Uterus (tissue), 4 donors: Measurements from ENCODE around the gene ASCC1. TPM values are rescaled to one million over a fixed set of nuclear protein-coding genes. Genes with fewer than 3 reads are reported as not detected.

Experiments
- DNase-seq, 2 donors: peaks; one replicate each; pipeline ENCODE4 v3.0.0-alpha.2; 2019 to 2020
- H3K27ac ChIP-seq, 2 donors: fragments of 200-600 bp; sonication (generic); 1 replicate in 1 of 2; 2 replicates in 1 of 2; pipeline ENCODE4 v1.5.1; 2016 to 2018
- H3K27me3 ChIP-seq, 2 donors: fragments of 200-600 bp; sonication (generic); one replicate each; pipeline ENCODE4 v1.5.1; 2018 to 2019; ENCODE audit warnings: control low read depth in 1 of 2
- H3K36me3 ChIP-seq, 2 donors: fragments of 200-600 bp; sonication (generic); one replicate each; pipeline ENCODE4 v1.5.1; 2019; ENCODE audit warnings: control low read depth in 1 of 2
- H3K4me1 ChIP-seq, 2 donors: fragments of 200-600 bp; sonication (generic); one replicate each; pipeline ENCODE4 v1.5.1; 2018 to 2019; ENCODE audit warnings: control low read depth in 1 of 2
- H3K4me3 ChIP-seq, 2 donors: fragments of 200-600 bp; sonication (generic); 1 replicate in 1 of 2; 2 replicates in 1 of 2; pipeline ENCODE4 v1.5.1; 2018 to 2019; ENCODE audit warnings: mild to moderate bottlenecking in 1 of 2
- H3K9me3 ChIP-seq, 2 donors: fragments of 200-600 bp; sonication (generic); one replicate each; pipeline ENCODE4 v1.5.1; 2019; ENCODE audit warnings: control low read depth in 1 of 2
- POLR2A ChIP-seq, 2 donors: fragments of 450-650 bp; IDR thresholded peaks; one replicate each; pipeline ENCODE4 v1.6.1; 2016; ENCODE audit warnings: antibody characterized with exemption in 2 of 2, mild to moderate bottlenecking in 1 of 2, moderate library complexity in 1 of 2
- intact Hi-C: fragments of 100-400 bp; cut with DNase I; formaldehyde crosslinking; loops from one replicate; pipeline ENCODE4 v1.15.1; 2023; ENCODE audit warnings: low total_unique reads
- total RNA-seq, 4 donors: library from RNA; depleted of rRNA in 3 of 4; stranded (reverse); fragments of >200 nt in 3 of 4; gene quantifications; one replicate each; pipeline versions ENCODE4 v1.1.0 to v1.2.4, GENCODE V29; 2014 to 2023
- TF ChIP-seq, protein P1 (sequence below), 4 experiments: fragments of 200-600 bp in 2 of 4; fragments of 450-650 bp in 2 of 4; sonication (generic) in 2 of 4; IDR thresholded peaks; one replicate each; pipeline ENCODE4 v1.5.1; 2016 to 2019; ENCODE audit warnings: antibody characterized with exemption in 4 of 4, mild to moderate bottlenecking in 2 of 4, moderate library complexity in 1 of 4
- donor health status: DM: yes; HTN: yes; CAD: no.

Gene ASCC1
- total RNA-seq, 4 donors from 2014 or later, result 17.9 to 156 (median 38.4) TPM

DNA sequence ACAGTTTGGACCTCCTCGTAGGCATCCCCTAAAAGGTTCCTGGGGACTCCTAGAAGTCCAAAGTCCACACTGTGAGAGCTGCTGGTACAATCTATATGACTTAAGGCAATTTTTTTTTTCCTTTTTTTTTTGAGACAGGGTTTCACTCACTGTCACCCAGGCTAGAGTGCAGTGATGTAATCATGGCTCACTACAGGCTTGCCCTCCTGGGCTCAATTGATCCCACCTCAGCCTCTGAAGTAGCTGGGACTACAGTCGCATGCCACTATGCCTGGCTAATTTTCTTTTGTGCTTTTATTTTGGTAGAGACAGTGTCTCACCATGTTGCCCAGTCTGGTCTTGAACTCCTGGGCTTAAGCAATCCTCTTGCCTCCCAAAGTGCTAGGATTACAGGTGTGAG lies 123.1 kb downstream of the ASCC1 start:
- no peak overlapping the region for H3K4me3 ChIP-seq
- no peaks in the 10 kb centered on the region for H3K36me3 ChIP-seq
- H3K27me3 ChIP-seq, result peaks cover 0 to 8% of the 10 kb centered on the region in 2 donors
- no peaks in the 10 kb centered on the region for H3K9me3 ChIP-seq
- no peak overlapping the region for H3K27ac ChIP-seq
- TF ChIP-seq, protein P1, sequence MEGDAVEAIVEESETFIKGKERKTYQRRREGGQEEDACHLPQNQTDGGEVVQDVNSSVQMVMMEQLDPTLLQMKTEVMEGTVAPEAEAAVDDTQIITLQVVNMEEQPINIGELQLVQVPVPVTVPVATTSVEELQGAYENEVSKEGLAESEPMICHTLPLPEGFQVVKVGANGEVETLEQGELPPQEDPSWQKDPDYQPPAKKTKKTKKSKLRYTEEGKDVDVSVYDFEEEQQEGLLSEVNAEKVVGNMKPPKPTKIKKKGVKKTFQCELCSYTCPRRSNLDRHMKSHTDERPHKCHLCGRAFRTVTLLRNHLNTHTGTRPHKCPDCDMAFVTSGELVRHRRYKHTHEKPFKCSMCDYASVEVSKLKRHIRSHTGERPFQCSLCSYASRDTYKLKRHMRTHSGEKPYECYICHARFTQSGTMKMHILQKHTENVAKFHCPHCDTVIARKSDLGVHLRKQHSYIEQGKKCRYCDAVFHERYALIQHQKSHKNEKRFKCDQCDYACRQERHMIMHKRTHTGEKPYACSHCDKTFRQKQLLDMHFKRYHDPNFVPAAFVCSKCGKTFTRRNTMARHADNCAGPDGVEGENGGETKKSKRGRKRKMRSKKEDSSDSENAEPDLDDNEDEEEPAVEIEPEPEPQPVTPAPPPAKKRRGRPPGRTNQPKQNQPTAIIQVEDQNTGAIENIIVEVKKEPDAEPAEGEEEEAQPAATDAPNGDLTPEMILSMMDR (IDR thresholded peaks at IDR 0.05), result no peak
- no peak for TF ChIP-seq POLR2A (IDR thresholded peaks at IDR 0.05)
- DNase-seq, result no peak
- H3K4me1 ChIP-seq, result peaks cover 0 to 5% of the 10 kb centered on the region in 2 donors
- intact Hi-C loops, result no loop called here

DNA sequence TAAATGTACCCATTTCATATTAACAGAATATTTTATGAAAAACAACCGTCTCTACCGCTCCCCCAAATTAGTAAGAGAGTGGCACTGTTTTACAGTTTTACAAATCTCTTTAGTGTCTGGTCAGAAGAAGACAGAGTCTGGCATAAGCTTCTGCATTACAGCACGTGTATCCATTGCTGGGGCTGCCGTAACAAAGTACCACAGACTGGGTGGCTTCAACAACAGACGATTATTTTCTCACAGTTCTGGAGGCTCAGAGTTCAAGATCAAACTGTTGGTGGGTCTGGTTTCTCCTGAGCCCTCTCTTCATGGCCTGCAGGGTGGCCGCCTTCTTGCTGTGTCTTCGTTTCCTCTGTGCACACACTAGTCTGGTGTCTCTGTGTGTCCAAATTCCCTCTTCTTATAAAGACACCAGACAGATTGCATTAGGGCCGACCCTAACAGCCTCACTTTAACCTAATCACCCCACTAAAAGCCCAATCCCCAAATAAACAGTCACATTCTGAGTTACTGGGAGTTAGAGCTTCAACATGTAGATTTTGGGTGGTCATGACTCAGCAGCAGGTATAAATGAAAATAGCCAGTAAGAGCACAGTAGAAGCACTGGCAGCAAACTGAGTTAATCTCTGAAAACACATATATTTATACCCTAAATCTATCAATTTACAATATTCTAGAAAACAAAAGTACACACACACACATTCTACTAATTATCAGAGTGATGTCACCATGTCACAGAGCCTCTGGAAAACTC lies 123.7 kb downstream of the ASCC1 start:
- H3K36me3 ChIP-seq, result no peaks in the 10 kb centered on the region
- no peak for TF ChIP-seq POLR2A (IDR thresholded peaks at IDR 0.05)
- TF ChIP-seq, protein P1 (IDR thresholded peaks at IDR 0.05), result no peak

DNA sequence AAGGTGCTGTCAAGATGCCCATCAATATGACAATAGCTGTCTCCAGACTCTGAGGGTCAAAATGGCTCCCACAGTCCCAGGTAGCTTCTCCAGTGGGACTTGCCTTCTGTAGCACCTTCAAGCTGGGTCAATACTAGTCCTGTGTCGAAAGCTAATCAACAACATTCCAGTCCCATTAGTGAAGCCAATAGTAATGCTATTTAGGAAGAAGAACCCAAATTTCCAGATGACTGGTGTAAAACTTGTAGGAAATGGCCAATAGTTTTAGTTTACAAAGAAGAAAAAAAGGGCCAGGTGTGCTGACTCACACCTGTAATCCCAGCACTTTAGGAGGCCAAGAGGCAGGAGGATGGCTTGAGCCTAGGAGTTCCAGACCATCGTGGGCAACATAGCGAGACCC lies 125.8 kb downstream of the ASCC1 start:
- no peak overlapping the region for H3K27ac ChIP-seq
- H3K9me3 ChIP-seq, result no peaks in the 10 kb centered on the region
- intact Hi-C loops, result no loop called here
- no peak overlapping the region for H3K4me3 ChIP-seq
- H3K36me3 ChIP-seq, result no peaks in the 10 kb centered on the region
- peaks cover 0 to 15% of the 10 kb centered on the region in 2 donors for H3K4me1 ChIP-seq
- TF ChIP-seq, protein P1 (IDR thresholded peaks at IDR 0.05), result no peak
- TF ChIP-seq POLR2A (IDR thresholded peaks at IDR 0.05), result no peak
- peaks cover 0 to 8% of the 10 kb centered on the region in 2 donors for H3K27me3 ChIP-seq
- no peak for DNase-seq

More for the DNA sequence above, 123.7 kb downstream of the ASCC1 start:
- Histone ChIP-seq H3K4me1 (peaks cover 0 to 12% of the 10 kb centered on the region in 2 donors), H3K9me3 (no peaks in the 10 kb centered on the region), H3K4me3 (no peak overlapping the region), H3K27ac (no peak overlapping the region), H3K27me3 (peaks cover 0 to 8% of the 10 kb centered on the region in 2 donors)
- no peak for DNase-seq
- intact Hi-C loops, result no loop called here

DNA sequence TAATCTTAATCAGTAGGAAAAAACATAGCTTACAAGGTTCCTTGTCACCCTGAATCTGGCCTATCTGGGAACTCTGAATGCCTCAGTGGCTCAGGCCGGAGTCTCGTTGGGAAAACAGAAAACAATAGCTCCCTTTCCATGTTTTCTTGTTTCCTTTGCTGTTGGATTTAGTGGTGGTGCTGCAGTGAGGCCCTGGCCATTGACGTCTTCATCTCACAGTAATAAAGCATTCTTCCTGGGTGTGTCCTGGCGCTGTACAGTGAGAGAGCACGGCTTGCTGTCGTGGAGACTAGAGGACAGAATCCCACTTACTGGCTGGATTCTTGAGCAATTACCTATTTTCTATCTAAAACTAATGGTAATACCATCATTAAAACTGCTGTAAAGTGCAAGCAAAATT lies 126.5 kb downstream of the ASCC1 start:
- DNase-seq, result no peak
- Histone ChIP-seq H3K27ac (no peak overlapping the region), H3K27me3 (peaks cover 0 to 8% of the 10 kb centered on the region in 2 donors), H3K4me1 (peaks cover 0 to 15% of the 10 kb centered on the region in 2 donors), H3K9me3 (no peaks in the 10 kb centered on the region), H3K36me3 (no peaks in the 10 kb centered on the region), H3K4me3 (no peak overlapping the region)
- intact Hi-C loops, result no loop called here
- TF ChIP-seq, protein P1 (IDR thresholded peaks at IDR 0.05), result no peak
- no peak for TF ChIP-seq POLR2A (IDR thresholded peaks at IDR 0.05)

DNA sequence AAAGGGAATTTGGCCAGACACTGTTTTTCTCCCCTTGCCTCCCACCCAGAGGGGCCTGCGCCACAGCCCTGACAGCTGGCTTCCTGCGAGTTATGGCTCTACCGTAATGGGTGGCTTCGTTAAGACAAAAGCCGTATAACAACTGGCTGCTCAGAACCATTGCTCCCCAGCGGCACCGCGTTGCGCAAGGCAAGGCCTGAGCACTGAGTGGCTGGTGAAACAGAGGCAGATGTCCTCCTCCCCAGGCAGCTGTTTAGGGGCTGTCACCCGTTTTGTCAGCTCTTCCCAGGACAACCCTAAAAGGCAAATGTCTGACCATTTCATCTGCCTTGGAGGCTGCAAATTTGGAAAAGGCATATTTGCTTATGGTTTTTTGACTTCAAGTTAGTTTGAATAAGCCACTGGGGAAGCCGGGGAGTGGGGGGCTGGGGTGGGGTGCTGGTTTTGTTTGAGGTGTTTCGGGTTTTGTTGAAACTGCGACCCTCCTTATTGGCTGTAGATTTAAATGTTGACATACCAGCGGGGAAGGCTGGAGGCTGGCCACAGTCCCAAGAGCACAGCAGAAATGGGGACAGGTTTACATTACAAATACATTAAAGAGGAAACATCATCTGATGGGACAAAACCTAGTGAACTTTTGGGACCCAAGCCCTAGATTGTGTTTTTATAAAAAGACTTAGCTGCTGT lies 127.0 kb downstream of the ASCC1 start:
- no peaks in the 10 kb centered on the region for H3K36me3 ChIP-seq
- H3K4me3 ChIP-seq, result no peak overlapping the region
- no peak for TF ChIP-seq POLR2A (IDR thresholded peaks at IDR 0.05)
- TF ChIP-seq, protein P1 (IDR thresholded peaks at IDR 0.05), result no peak
- intact Hi-C loops, result no loop called here
- H3K9me3 ChIP-seq, result no peaks in the 10 kb centered on the region
- H3K27me3 ChIP-seq, result peaks cover 0 to 8% of the 10 kb centered on the region in 2 donors
- no peak for DNase-seq
- H3K27ac ChIP-seq, result no peak overlapping the region
- H3K4me1 ChIP-seq, result peaks cover 0 to 15% of the 10 kb centered on the region in 2 donors
